ENCODE measurements around the gene MCTP2. TPM values are rescaled to one million over a fixed set of nuclear protein-coding genes. Genes with fewer than 3 reads are reported as not detected.
A peak's percentile ranks its signal among the peaks of the same experiment; 100 is the strongest.

MCTP2 gene
- polyA plus RNA-seq, 1 experiment = 18.1 TPM

GRCh38 chr15:94297558-94297957, 66.2 kb downstream of the MCTP2 start:
- H3K27ac ChIP-seq (ENCODE audit: low read depth, low read length) = no peak overlapping the region
- no peak overlapping the region for H3K4me3 ChIP-seq (ENCODE audit: low read depth, low read length)
- CTCF ChIA-PET = interaction anchor here (1.2 kb wide), 1 partner anchor 27 kb away, joined by 4 read pairs; no protein-coding TSS in a partner anchor
- DNase-seq (ENCODE audit: low read depth, low spot score) = no peak
- H3K27me3 ChIP-seq (ENCODE audit: control insufficient read depth, insufficient read depth, low read length) = no peaks in the 10 kb centered on the region
- POLR2A ChIA-PET = no interaction called here
- TF ChIP-seq, protein P1, sequence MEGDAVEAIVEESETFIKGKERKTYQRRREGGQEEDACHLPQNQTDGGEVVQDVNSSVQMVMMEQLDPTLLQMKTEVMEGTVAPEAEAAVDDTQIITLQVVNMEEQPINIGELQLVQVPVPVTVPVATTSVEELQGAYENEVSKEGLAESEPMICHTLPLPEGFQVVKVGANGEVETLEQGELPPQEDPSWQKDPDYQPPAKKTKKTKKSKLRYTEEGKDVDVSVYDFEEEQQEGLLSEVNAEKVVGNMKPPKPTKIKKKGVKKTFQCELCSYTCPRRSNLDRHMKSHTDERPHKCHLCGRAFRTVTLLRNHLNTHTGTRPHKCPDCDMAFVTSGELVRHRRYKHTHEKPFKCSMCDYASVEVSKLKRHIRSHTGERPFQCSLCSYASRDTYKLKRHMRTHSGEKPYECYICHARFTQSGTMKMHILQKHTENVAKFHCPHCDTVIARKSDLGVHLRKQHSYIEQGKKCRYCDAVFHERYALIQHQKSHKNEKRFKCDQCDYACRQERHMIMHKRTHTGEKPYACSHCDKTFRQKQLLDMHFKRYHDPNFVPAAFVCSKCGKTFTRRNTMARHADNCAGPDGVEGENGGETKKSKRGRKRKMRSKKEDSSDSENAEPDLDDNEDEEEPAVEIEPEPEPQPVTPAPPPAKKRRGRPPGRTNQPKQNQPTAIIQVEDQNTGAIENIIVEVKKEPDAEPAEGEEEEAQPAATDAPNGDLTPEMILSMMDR (IDR thresholded peaks at IDR 0.05; ENCODE audit: low read depth, low read length) = no peak
- no peaks in the 10 kb centered on the region for H3K9me3 ChIP-seq (ENCODE audit: control insufficient read depth, insufficient read depth, low read length)

- DNase-seq (ENCODE audit: low read depth, low spot score) = no peak
- ChIA-PET CTCF (no interaction called here), POLR2A (no interaction called here)
- no peak overlapping the region for H3K27ac ChIP-seq (ENCODE audit: low read depth, low read length)
- H3K9me3 ChIP-seq (ENCODE audit: control insufficient read depth, insufficient read depth, low read length) = no peaks in the 10 kb centered on the region
- TF ChIP-seq, protein P1 (IDR thresholded peaks at IDR 0.05; ENCODE audit: low read depth, low read length) = no peak
- no peak overlapping the region for H3K4me3 ChIP-seq (ENCODE audit: low read depth, low read length)
- no peaks in the 10 kb centered on the region for H3K27me3 ChIP-seq (ENCODE audit: control insufficient read depth, insufficient read depth, low read length)
Observed at GRCh38 chr15:94298364-94298763, 67.0 kb downstream of the MCTP2 start.

DNA sequence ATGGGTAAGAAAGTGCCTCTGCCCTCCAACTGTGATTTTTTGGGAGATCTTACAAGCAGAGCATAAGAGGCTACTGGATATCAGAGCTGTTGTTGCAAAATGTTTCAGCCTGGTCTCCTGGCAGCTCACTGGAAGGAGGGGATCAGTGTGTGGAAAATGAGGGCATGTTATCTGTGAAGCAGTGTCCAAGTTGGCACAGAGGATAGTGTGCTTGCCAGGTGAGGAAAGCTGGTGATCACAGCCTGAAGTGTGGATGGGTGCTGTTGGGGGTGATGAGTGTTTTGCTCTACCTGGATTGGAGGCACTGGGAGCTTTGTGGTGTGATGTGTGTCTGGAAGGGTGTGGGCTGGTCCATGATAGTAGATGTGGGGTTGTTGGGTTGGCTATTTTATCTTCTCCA, 69.3 kb downstream of the MCTP2 start:
- POLR2A ChIA-PET = no interaction called here
- no peak overlapping the region for H3K4me3 ChIP-seq (ENCODE audit: low read depth, low read length)
- CTCF ChIA-PET = interaction anchor here (0.7 to 1.2 kb wide), 3 partner anchors 19 to 136 kb away, joined by 3 read pairs; no protein-coding TSS in a partner anchor
- TF ChIP-seq, protein P1 (IDR thresholded peaks at IDR 0.05; ENCODE audit: low read depth, low read length) = no peak
- H3K9me3 ChIP-seq (ENCODE audit: control insufficient read depth, insufficient read depth, low read length) = no peaks in the 10 kb centered on the region
- no peak overlapping the region for H3K27ac ChIP-seq (ENCODE audit: low read depth, low read length)
- H3K27me3 ChIP-seq (ENCODE audit: control insufficient read depth, insufficient read depth, low read length) = no peaks in the 10 kb centered on the region
- DNase-seq (ENCODE audit: low read depth, low spot score) = no peak

GRCh38 chr15:94305133-94305532, 73.8 kb downstream of the MCTP2 start:
- DNase-seq (ENCODE audit: low read depth, low spot score) = no peak
- no peaks in the 10 kb centered on the region for H3K9me3 ChIP-seq (ENCODE audit: control insufficient read depth, insufficient read depth, low read length)
- no peaks in the 10 kb centered on the region for H3K27me3 ChIP-seq (ENCODE audit: control insufficient read depth, insufficient read depth, low read length)
- TF ChIP-seq, protein P1 (IDR thresholded peaks at IDR 0.05; ENCODE audit: low read depth, low read length) = no peak
- no peak overlapping the region for H3K4me3 ChIP-seq (ENCODE audit: low read depth, low read length)
- CTCF ChIA-PET = interaction anchor here (1.9 to 4.2 kb wide), 2 partner anchors 18 to 141 kb away, joined by 6 to 30 read pairs; no protein-coding TSS in a partner anchor
- POLR2A ChIA-PET = no interaction called here
- H3K27ac ChIP-seq (ENCODE audit: low read depth, low read length) = no peak overlapping the region

DNA sequence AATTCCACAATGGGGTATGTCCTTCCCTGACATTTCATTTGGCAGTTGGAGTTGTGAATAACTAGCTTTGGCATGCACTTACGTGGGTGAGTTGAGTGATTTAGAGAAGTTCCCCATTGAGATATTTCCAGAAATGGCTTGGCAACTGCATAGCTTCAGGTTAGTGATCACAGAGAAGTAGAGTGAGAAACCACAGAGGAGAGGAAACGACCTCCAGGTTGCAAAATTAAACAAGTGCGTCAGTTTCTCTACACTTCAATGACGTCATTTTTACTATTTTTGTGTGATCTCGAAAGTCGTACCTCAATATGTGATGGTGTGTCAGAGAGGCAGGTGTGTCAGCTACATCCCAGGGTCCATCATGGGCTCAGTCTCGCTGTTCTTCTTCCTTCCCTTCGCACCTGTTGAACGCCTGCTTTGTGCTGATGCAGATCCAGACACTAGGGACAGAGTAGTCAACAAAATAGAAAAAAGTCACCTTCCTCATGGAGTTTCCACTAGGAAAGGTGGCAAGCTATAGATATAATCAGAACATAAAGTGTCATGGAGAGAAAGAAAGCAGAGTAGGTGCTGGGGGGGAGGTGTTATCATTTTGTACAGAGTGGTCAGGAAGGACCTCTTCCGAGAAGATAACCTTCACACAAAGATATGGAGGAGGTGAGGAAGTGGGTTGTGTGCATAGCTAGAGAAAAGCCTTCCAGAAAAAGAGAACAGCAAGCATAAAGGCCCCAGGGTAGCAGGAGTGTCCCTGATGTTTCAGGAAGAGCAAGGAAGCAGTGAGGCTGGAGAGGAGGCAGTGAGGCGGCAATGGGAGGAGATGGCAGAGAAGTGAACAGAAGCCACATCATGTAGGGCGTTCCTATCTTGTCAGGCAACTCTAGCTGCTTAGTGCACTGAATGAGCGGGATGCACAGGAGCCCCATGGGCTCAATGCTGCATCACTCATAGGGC, 75.6 kb downstream of the MCTP2 start:
- no peaks in the 10 kb centered on the region for H3K27me3 ChIP-seq (ENCODE audit: control insufficient read depth, insufficient read depth, low read length)
- ChIA-PET CTCF (interaction anchor here (1.9 to 4.2 kb wide), 2 partner anchors 17 to 142 kb away, joined by 6 to 30 read pairs; no protein-coding TSS in a partner anchor), POLR2A (no interaction called here)
- H3K9me3 ChIP-seq (ENCODE audit: control insufficient read depth, insufficient read depth, low read length) = no peaks in the 10 kb centered on the region
- TF ChIP-seq, protein P1 (IDR thresholded peaks at IDR 0.05; ENCODE audit: low read depth, low read length) = no peak
- no peak overlapping the region for H3K4me3 ChIP-seq (ENCODE audit: low read depth, low read length)
- DNase-seq (ENCODE audit: low read depth, low spot score) = no peak
- H3K27ac ChIP-seq (ENCODE audit: low read depth, low read length) = peak overlapping the region; percentile 3
